CD4-positive, alpha-beta T cell treated with Interferon alpha-2 for 1 hour (primary cell): Measurements from ENCODE around the gene GLB1L.

Source experiments
- DNase-seq, 2 donors: peaks; one replicate each; pipeline ENCODE4 v3.0.0-alpha.2; 2020 to 2022

GLB1L gene

GRCh38 chr2:219220652-219221402 is 24.4 kb downstream of the GLB1L start:
- DNase-seq, result no peak

DNA sequence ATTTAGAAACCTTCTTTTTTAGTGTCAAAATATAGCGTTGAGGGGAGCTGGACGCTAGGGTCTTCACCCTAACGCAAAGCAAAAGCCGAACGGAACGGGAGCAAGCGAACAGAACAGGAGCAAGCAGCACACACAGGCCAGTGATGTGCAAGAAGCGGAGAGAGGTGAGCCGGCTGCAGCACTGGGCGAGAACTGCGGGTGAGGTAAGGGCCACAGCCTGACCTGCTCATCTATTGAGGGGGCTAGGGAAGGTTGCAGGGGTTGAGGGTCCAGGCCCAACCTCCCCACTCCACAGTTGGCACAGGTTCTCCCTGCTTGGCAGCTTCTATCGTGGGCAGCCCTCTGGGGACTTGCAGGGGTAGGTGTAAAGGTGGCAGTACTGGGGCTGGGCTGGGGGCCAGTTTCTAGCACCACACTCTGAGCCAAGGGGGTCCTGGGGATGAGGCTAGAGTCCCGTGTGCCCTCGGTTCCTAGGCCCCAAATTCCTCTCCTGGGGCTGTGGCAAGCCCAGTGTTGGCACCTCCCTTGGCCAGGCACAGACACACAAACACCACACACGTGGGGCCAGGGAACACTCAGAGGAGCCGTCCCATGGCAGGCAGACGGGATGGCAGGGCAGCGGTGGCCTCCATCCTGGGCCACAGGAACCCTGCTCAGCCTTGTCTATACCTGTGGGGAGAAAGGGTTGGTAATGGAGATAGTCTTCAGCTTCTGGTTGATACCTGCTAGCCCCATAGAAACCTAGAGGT is 25.3 kb downstream of the GLB1L start:
- DNase-seq, result no peak

- peak; percentile 86 to 91 for DNase-seq
These were observed 26.2 kb downstream of the GLB1L start, which contains the start of gene ABCB6 for GRCh38 chr2:219218732-219219701. TSS of gene ABCB6 (minus strand) at chr2:219218958. CDS start at chr2:219218673, 285 bp downstream.

GRCh38 chr2:219218217-219218731 is 27.0 kb downstream of the GLB1L start:
- no peak for DNase-seq

- DNase-seq, result no peak
These were observed 28.7 kb downstream of the GLB1L start for GRCh38 chr2:219216535-219216915.

DNA sequence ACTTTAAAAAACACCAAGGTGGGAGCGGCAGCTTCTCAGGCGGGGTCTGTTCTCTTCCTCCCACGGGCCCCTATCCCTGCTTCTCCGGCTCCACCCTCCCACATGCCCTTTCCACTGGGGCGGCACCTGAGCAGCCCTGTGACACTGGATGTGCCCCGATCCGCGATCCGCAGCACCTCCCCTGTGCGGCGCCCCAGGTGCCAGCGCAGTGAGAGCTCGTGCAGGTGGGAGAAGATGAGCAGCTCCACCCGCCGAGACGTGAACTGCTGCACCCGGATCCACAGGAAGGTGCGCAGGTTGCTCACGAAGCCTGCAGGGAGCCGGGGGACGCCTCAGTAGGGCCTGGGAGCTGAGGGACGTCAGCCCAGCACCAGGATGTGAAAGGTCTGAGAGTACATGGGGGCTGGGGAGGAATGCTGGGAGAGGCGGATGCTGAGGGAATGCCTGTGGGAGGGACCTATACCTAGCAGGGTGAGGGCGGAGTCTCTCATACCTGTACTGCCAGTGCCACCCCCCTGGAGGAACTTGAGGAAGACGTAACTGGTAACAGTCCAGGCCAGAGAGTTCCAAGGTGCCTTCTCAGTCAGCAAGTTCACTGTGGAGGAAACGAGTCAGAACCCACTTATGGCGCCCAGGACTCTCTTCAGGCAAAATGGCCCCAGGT is 29.2 kb downstream of the GLB1L start:
- no peak for DNase-seq

DNA sequence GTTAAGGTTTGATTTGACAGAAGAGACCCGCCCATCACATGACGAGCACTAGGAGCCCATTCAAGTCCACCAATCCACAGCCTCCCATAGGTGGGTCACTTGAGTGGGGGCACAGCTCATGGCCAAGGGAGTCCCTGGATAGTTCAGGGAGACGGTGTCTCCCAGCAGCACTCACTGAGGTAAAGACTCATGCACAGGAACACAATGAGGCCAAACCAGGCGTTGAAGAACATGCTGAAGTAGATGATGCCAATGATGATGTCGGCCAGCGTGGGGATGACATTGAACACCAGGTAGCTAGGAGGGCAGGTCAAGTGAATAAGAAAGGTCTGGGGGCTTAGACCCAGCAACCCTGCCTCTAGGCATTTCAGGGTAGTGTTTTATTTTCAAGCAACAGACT is 30.5 kb downstream of the GLB1L start:
- no peak for DNase-seq

DNA sequence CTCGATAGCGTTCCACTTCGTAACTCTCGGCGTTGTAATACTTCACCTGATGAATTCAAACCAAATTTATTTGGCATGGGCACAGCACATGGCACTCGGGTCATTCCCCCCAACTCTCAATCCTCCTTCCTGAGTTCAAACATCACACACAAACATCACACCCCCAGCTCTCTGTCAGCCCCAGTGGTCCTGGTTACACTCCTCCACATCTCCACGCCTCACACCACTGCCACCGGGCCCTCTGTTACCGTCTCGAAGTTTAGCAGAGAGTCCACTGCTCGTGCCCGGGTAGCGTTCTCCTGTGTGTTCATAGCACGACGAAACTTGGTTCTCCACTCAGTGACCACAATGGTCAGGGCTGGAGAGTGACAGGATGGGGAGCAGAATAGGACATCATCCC is 31.1 kb downstream of the GLB1L start:
- DNase-seq, result no peak

DNA sequence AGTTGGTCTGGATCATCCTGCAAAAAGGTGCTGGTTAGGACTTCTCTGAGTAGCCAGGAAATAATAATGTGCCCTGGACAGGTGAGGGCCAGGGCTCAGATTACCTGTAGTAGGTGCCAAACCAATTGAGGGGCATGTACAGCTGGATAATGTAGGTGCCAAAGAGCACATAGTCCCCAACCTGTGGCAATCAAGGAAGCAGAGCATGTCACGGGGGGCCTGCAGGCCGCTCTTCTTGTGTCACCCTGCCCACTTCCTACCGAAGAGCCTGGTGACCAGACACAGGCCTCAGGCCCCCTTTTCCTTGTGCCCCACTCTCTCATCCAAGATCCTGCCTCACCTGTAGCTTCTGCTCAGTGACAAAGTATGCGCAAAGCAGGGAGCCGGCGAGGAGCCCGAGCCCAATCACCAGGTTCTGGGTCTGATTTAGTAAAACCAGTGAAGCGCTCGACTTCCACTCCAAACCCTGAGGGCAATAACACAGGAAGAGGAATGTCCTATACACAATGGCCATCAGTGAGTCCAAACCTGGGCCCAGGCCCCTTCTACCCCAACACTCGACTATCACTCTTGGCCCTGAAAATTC is 31.7 kb downstream of the GLB1L start:
- DNase-seq, result no peak

- no peak for DNase-seq
These were observed 32.2 kb downstream of the GLB1L start for GRCh38 chr2:219213026-219213415.

DNA sequence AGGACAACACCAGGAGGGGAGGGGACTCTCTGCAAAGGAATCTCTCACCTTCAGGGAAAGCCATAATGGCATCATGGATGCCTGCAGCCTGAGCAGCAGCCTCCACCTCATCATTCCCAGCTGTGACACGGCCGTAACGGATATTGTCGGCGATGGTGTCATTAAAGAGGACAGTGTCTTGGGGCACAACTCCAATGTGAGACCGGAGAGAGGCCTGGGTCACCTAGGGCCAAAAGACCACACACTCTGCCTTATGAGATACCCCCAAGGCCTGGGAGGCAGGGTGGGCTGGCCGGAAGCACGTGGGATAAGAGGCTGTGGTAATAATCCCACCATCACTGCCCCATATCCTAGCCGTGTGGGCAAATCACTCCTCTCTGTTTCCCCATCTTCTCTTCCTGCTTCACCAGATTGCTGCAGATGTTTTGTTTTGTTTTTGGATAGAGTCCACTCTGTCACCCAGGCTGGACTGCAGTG is 34.3 kb downstream of the GLB1L start:
- DNase-seq, result no peak

DNA sequence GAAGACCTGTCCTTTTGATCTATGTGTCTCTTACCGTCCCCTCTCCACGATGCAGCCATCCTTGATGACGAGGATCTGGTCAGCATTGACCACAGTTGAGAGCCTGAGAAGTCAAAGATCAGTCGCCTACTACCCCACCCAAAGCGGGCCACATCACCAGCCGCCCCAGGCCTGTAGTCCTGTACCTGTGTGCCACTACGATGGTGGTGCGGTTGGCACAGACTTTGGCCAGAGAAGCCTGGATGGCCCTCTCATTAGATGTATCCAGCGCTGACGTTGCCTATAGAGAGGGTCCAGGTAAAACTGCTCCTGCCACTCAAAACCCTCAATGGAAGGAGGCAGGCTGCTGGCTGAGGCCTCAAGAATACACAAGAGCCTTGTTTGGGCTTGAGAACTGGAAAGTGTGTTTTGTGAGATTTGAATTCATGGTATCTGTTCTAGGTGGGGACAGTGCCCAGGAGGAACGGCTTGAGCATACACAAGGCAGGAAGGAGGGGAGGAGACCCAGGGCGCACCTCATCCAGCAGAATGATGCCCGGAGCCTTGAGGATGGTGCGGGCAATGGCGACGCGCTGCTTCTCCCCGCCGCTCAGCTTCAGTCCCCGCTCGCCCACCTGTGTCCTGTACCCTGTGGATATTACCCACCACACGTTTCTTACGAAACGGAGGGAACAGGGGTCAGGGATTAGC is 34.9 kb downstream of the GLB1L start:
- DNase-seq, result no peak

DNA sequence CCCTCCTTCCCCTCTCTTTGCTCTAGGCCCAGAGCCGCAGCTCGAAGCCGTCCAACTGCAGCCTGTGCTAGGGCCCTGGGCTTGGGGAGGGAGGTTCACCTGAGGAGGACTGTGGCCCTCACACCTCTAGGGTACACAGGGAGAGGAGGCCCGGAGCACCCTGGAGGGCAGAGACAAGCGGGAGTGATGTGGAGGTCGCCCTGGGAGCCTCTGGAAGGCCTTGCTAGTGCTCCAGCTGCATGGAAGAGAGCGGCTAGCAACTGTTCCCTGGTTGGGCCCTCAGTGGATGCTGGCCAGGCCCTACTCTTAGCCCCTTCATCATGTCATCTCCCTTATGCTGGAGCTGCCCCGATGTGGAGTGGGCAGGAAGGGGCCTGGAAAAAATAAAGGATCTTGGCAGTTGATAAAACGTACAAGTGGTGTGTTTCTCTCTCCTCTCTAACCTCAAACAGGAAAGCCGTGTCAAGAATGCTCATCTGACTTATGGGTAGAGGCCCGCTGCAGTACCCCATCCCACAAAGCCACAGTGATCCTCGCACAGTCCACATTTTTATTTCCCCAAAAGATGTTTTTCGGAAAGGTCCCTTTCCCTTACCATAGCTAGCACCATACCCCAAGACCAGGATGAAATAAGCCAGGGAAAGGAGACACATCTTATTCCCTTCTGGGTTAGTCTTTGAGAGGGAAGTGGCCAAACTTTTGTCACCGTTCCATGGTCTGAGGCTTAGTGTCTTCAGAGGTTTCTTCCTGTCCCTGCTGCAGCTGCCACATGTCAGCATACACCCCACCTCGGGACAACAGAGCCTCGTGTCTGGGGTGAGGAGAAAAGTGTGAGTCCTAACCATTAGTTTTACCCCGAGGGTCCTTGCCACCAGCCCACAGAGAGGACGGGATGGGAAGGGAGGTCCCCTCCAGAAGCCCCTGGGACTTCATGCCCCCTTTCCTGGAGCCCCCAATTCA is 35.7 kb downstream of the GLB1L start:
- no peak for DNase-seq

DNA sequence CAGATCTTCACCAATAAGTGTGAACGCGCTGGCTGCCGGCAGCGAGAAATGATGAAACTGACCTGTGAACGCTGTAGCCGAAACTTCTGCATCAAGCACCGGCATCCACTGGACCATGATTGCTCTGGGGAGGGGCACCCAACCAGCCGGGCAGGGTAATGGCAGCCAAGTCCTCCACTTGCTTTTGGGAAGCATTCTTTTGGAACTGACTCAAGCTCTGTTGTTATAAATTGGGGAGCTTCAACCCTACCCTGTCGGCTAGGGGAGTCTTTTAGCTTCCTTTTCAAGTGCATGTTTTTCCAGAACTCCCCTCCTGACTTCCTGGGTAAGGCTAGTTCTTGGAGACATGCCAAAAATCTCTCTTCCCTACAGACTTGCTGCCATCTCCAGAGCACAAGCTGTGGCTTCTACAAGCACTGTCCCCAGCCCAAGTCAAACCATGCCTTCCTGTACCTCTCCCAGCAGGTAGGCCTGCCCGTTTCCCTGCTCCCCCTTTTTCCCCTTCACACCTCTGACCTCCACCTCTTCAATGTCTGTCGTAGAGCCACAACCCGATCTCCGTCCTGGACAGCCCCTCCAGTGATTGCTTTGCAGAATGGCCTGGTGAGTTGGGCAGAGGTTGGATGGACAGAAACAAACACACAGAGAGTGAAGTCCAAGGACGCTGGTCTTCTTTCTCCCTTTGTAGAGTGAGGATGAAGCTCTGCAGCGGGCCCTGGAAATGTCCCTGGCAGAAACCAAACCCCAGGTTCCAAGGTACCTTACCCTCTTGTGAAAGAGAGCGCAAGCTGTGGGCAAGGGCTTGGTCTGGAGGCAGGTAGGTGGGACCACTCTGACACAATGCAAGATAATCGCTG is 37.1 kb downstream of the GLB1L start:
- DNase-seq, result no peak

GRCh38 chr2:219207134-219207883 is 37.9 kb downstream of the GLB1L start:
- no peak for DNase-seq

GRCh38 chr2:219206328-219207133 is 38.7 kb downstream of the GLB1L start, which contains the start of gene ZFAND2B:
TSS of gene ZFAND2B (plus strand) at chr2:219206782. CDS start at chr2:219206988, 206 bp downstream.
- DNase-seq, result peak; percentile 94 to 96

DNA sequence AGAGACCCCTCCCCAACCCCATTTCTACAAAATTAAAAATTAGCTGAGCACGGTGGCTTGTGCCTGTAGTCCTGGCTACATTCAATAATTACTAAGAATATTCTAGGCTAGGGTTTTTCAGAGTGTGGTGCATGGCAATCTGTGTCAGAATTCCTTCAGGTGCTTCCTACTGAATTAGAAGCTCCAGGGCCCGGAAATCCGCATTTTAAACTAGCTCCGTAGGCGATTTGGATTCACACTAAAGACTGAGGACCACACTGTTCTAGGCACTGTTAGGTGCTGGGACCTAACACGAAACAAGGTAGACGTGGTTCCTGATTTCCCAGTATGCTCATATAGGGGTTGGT is 39.3 kb downstream of the GLB1L start:
- no peak for DNase-seq
